ENCODE results near the gene LRRC59. TPM values are rescaled to one million over a fixed set of nuclear protein-coding genes. Genes with fewer than 3 reads are reported as not detected.

Gene LRRC59
- total and polyA plus RNA-seq, 2 experiments from 2014 or later: 46.4 to 124 TPM

- TF ChIP-seq, protein P1, sequence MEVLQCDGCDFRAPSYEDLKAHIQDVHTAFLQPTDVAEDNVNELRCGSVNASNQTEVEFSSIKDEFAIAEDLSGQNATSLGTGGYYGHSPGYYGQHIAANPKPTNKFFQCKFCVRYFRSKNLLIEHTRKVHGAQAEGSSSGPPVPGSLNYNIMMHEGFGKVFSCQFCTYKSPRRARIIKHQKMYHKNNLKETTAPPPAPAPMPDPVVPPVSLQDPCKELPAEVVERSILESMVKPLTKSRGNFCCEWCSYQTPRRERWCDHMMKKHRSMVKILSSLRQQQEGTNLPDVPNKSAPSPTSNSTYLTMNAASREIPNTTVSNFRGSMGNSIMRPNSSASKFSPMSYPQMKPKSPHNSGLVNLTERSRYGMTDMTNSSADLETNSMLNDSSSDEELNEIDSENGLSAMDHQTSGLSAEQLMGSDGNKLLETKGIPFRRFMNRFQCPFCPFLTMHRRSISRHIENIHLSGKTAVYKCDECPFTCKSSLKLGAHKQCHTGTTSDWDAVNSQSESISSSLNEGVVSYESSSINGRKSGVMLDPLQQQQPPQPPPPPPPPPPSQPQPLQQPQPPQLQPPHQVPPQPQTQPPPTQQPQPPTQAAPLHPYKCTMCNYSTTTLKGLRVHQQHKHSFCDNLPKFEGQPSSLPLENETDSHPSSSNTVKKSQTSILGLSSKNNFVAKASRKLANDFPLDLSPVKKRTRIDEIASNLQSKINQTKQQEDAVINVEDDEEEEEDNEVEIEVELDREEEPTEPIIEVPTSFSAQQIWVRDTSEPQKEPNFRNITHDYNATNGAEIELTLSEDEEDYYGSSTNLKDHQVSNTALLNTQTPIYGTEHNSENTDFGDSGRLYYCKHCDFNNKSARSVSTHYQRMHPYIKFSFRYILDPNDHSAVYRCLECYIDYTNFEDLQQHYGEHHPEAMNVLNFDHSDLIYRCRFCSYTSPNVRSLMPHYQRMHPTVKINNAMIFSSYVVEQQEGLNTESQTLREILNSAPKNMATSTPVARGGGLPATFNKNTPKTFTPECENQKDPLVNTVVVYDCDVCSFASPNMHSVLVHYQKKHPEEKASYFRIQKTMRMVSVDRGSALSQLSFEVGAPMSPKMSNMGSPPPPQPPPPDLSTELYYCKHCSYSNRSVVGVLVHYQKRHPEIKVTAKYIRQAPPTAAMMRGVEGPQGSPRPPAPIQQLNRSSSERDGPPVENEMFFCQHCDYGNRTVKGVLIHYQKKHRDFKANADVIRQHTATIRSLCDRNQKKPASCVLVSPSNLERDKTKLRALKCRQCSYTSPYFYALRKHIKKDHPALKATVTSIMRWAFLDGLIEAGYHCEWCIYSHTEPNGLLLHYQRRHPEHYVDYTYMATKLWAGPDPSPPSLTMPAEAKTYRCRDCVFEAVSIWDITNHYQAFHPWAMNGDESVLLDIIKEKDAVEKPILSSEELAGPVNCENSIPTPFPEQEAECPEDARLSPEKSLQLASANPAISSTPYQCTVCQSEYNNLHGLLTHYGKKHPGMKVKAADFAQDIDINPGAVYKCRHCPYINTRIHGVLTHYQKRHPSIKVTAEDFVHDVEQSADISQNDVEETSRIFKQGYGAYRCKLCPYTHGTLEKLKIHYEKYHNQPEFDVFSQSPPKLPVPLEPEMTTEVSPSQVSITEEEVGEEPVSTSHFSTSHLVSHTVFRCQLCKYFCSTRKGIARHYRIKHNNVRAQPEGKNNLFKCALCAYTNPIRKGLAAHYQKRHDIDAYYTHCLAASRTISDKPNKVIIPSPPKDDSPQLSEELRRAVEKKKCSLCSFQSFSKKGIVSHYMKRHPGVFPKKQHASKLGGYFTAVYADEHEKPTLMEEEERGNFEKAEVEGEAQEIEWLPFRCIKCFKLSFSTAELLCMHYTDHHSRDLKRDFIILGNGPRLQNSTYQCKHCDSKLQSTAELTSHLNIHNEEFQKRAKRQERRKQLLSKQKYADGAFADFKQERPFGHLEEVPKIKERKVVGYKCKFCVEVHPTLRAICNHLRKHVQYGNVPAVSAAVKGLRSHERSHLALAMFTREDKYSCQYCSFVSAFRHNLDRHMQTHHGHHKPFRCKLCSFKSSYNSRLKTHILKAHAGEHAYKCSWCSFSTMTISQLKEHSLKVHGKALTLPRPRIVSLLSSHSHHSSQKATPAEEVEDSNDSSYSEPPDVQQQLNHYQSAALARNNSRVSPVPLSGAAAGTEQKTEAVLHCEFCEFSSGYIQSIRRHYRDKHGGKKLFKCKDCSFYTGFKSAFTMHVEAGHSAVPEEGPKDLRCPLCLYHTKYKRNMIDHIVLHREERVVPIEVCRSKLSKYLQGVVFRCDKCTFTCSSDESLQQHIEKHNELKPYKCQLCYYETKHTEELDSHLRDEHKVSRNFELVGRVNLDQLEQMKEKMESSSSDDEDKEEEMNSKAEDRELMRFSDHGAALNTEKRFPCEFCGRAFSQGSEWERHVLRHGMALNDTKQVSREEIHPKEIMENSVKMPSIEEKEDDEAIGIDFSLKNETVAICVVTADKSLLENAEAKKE (CRISPR knock-in tag; IDR thresholded peaks at IDR 0.05): no peak
- no peak for TF ChIP-seq ZNF114 (CRISPR knock-in tag; IDR thresholded peaks at IDR 0.05)
- TF ChIP-seq JUNB (IDR thresholded peaks at IDR 0.05; ENCODE audit: unreplicated experiment): no peak
- TF ChIP-seq, protein P2, sequence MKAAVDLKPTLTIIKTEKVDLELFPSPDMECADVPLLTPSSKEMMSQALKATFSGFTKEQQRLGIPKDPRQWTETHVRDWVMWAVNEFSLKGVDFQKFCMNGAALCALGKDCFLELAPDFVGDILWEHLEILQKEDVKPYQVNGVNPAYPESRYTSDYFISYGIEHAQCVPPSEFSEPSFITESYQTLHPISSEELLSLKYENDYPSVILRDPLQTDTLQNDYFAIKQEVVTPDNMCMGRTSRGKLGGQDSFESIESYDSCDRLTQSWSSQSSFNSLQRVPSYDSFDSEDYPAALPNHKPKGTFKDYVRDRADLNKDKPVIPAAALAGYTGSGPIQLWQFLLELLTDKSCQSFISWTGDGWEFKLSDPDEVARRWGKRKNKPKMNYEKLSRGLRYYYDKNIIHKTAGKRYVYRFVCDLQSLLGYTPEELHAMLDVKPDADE (IDR thresholded peaks at IDR 0.05): no peak
These were observed 41.7 kb upstream of the LRRC59 start (continued) for GRCh38 chr17:50439008-50439407.

- H3K4me2 ChIP-seq: no peak overlapping the region
- no peak overlapping the region for H3K4me3 ChIP-seq
- no peak for TF ChIP-seq EZH2 (IDR thresholded peaks at IDR 0.05; ENCODE audit: low read depth, unreplicated experiment)
- no peak for TF ChIP-seq POLR2AphosphoS5 (IDR thresholded peaks at IDR 0.05; ENCODE audit: low read depth)
- TF ChIP-seq STAT1 (IDR thresholded peaks at IDR 0.05; ENCODE audit: unreplicated experiment): no peak
- TF ChIP-seq ZNF331 (CRISPR knock-in tag; IDR thresholded peaks at IDR 0.05; ENCODE audit: low read depth): no peak
- TF ChIP-seq EZH2phosphoT487 (IDR thresholded peaks at IDR 0.05; ENCODE audit: unreplicated experiment): no peak
- TF ChIP-seq, protein P3, sequence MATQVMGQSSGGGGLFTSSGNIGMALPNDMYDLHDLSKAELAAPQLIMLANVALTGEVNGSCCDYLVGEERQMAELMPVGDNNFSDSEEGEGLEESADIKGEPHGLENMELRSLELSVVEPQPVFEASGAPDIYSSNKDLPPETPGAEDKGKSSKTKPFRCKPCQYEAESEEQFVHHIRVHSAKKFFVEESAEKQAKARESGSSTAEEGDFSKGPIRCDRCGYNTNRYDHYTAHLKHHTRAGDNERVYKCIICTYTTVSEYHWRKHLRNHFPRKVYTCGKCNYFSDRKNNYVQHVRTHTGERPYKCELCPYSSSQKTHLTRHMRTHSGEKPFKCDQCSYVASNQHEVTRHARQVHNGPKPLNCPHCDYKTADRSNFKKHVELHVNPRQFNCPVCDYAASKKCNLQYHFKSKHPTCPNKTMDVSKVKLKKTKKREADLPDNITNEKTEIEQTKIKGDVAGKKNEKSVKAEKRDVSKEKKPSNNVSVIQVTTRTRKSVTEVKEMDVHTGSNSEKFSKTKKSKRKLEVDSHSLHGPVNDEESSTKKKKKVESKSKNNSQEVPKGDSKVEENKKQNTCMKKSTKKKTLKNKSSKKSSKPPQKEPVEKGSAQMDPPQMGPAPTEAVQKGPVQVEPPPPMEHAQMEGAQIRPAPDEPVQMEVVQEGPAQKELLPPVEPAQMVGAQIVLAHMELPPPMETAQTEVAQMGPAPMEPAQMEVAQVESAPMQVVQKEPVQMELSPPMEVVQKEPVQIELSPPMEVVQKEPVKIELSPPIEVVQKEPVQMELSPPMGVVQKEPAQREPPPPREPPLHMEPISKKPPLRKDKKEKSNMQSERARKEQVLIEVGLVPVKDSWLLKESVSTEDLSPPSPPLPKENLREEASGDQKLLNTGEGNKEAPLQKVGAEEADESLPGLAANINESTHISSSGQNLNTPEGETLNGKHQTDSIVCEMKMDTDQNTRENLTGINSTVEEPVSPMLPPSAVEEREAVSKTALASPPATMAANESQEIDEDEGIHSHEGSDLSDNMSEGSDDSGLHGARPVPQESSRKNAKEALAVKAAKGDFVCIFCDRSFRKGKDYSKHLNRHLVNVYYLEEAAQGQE (IDR thresholded peaks at IDR 0.05; ENCODE audit: unreplicated experiment): no peak
- no peak for TF ChIP-seq JUNB (IDR thresholded peaks at IDR 0.05; ENCODE audit: unreplicated experiment)
These were observed 40.1 kb upstream of the LRRC59 start for GRCh38 chr17:50437409-50437808.

More at GRCh38 chr17:50437409-50437808, 40.1 kb upstream of the LRRC59 start:
- H3K27me3 Mint-ChIP-seq (ENCODE audit: insufficient read depth, low read depth, poor library complexity): peaks cover 3% of the 10 kb centered on the region
- ATAC-seq (no peak), DNase-seq (ENCODE audit: low spot score) (no peak)
- no peak overlapping the region for H3K27ac ChIP-seq (ENCODE audit: low read depth)
- H3K27me3 ChIP-seq (ENCODE audit: insufficient read depth): no peaks in the 10 kb centered on the region
- H3K4me3 Mint-ChIP-seq: no peak overlapping the region
- H4K20me1 ChIP-seq (replicated peaks; ENCODE audit: insufficient read depth): no peaks in the 10 kb centered on the region
- no peaks in the 10 kb centered on the region for H3K36me3 ChIP-seq (ENCODE audit: insufficient read depth)
- no peaks in the 10 kb centered on the region for H3F3A ChIP-seq (replicated peaks; ENCODE audit: low read depth)
- no peak overlapping the region for H3K27ac Mint-ChIP-seq
- no peaks in the 10 kb centered on the region for H3K4me1 ChIP-seq (ENCODE audit: insufficient read depth)
- no peak overlapping the region for H2AFZ ChIP-seq
- H3K4me1 Mint-ChIP-seq: peaks cover 4% of the 10 kb centered on the region; the same call in 1 of the 3 replicates
- H3K9me3 Mint-ChIP-seq: no peaks in the 10 kb centered on the region
- no peaks in the 10 kb centered on the region; the same call in 2 of the 3 replicates for H3K36me3 Mint-ChIP-seq (ENCODE audit: low read depth)
- no peaks in the 10 kb centered on the region for H3K79me2 ChIP-seq (replicated peaks; ENCODE audit: insufficient read depth)
- no peaks in the 10 kb centered on the region for H3K9me2 ChIP-seq (ENCODE audit: insufficient read depth)
